NCI-H446 treated with DMSO at 0.1 percent for 48 hours (cell line): ENCODE measurements around the gene PRR9.
"Not testable (repeated sequence)": the region's sequence is repeated elsewhere in the genome, so short reads cannot be mapped to it uniquely, and the experiment has no call there.

Experiments
- DNase-seq: peaks from one replicate; lab custom pipeline; 2025; lab: John Stamatoyannopoulos, UW

Gene PRR9

GRCh38 chr1:153217212-153217611, at the start of gene PRR9:
PRR9 (plus strand) TSS chr1:153217584; CDS start chr1:153218145, 561 bp downstream.
- no peak for DNase-seq

GRCh38 chr1:153168686-153169085, 48.7 kb upstream of the PRR9 start:
- no peak for DNase-seq

- no peak for DNase-seq
These were observed 42.8 kb upstream of the PRR9 start for GRCh38 chr1:153174624-153175023.

- no peak for DNase-seq
These were observed 38.5 kb upstream of the PRR9 start for GRCh38 chr1:153178922-153179321.

- DNase-seq = no peak
These were observed 36.8 kb upstream of the PRR9 start for GRCh38 chr1:153180556-153180955.

GRCh38 chr1:153188301-153188700, 29.1 kb upstream of the PRR9 start:
- not testable (repeated sequence) for DNase-seq

GRCh38 chr1:153190373-153190772, 27.0 kb upstream of the PRR9 start:
- DNase-seq = no peak

GRCh38 chr1:153192697-153193096, 24.7 kb upstream of the PRR9 start:
- DNase-seq = no peak

GRCh38 chr1:153194331-153195050, 22.9 kb upstream of the PRR9 start:
- no peak for DNase-seq

- DNase-seq = no peak
These were observed 22.2 kb upstream of the PRR9 start for GRCh38 chr1:153195216-153195615.

GRCh38 chr1:153202006-153202405, 15.4 kb upstream of the PRR9 start:
- no peak for DNase-seq

GRCh38 chr1:153203130-153203529, 14.3 kb upstream of the PRR9 start, which contains the start of gene LELP1:
LELP1 (plus strand) TSS chr1:153203430; CDS start chr1:153204708, 1,278 bp downstream.
- DNase-seq = no peak

- no peak for DNase-seq
These were observed 10.8 kb upstream of the PRR9 start for GRCh38 chr1:153206631-153207030.

- DNase-seq = no peak
These were observed 7.2 kb upstream of the PRR9 start for GRCh38 chr1:153210206-153210605.

- no peak for DNase-seq
These were observed 5.2 kb upstream of the PRR9 start for GRCh38 chr1:153212201-153212600.

- no peak for DNase-seq
These were observed 3.9 kb upstream of the PRR9 start for GRCh38 chr1:153213519-153213918.

GRCh38 chr1:153217744-153218416, 496 bp downstream of the PRR9 start:
- DNase-seq = no peak

GRCh38 chr1:153220606-153221303, 3.4 kb downstream of the PRR9 start:
- no peak for DNase-seq

GRCh38 chr1:153223040-153223891, 5.9 kb downstream of the PRR9 start:
- not testable (repeated sequence) for DNase-seq

GRCh38 chr1:153227810-153228209, 10.4 kb downstream of the PRR9 start:
- DNase-seq = no peak

GRCh38 chr1:153228491-153228890, 11.1 kb downstream of the PRR9 start:
- DNase-seq = no peak
